Measurements from ENCODE around the gene PIGQ. TPM values are rescaled to one million over a fixed set of nuclear protein-coding genes. Genes with fewer than 3 reads are reported as not detected.

Gene PIGQ
- total and polyA plus RNA-seq, 2 of the 13 experiments (the other 11 are each of a cell fraction or from before 2014, with no cell fraction given) = 7.7 to 19.7 TPM

DNA sequence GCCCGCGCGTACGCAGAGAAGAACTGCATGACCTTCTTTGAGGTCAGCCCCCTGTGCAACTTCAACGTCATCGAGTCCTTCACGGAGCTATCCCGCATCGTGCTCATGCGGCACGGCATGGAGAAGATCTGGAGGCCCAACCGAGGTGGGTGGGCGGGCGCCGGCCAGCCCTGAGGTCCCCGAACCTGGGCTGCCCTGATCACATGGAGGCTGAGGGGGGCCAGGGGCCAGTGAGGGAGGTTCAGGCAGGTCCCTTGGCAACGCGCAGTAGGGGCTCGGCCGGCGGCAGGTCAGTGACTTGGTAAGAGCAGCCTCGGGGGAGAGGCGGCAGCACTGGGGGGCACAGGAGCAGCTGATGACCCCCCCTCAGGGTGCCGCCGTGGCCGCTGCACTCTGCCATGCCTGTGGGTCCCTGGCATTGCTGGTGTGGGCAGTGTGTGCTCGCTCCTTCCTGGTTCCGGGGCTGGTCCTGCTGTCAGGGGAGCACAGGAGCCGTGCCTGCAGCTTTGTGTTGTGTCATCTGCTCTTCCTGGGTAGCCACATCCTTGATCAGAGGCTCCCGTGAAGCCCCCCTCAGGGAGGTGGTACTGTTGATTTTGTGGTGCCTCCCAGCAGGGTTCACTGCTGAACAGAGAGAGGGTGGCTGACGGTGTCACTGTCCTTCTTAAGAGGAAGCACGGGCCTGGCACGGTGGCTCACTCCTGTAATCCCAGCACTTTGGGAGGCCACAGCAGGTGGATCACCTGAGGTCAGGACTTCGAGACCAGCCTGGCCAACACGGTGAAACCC, 56.4 kb downstream of the PIGQ start:
- ATAC-seq (no peak), FAIRE-seq (no peak), DNase-seq (ENCODE audit: low spot score) (no peak)
- no peak overlapping the region for H3K9ac ChIP-seq (ENCODE audit: insufficient read depth, low read depth, low read length)
- BruUV-seq (replicated peaks) = no TSS peak
- in situ Hi-C loops (cut with HindIII; ENCODE audit: extremely low pct_ligation_motif_present, low pct_unique_long_range_greater_than_20kb) (no loop called here), intact Hi-C loops (cut with micrococcal nuclease; ENCODE audit: unreplicated experiment) (no loop called here)
- TF ChIP-seq THAP11 (CRISPR knock-in tag; IDR thresholded peaks at IDR 0.05) (no peak), AGO2 (optimal IDR thresholded peaks at IDR 0.05; ENCODE audit: low read depth, low read length) (peak; percentile 36), RBFOX2 (IDR thresholded peaks at IDR 0.05; ENCODE audit: low read depth, low read length) (no peak)
- H3K36me3 ChIP-seq (replicated peaks in 1 of 2; ENCODE audit: control insufficient read depth in 1 of 2, insufficient read depth in 2 of 2, low read length in 2 of 2) = peaks cover 4% of the 10 kb centered on the region in 2 experiments; a peak in 2 of 5 replicates
- CTCF ChIA-PET (ENCODE audit: low intra/inter-chr PET ratio, low total read pairs) = no interaction called here
- H3K27me3 ChIP-seq (ENCODE audit: control insufficient read depth in 1 of 2, insufficient read depth in 2 of 2, low read length in 2 of 2) = no peaks in the 10 kb centered on the region
- H3K9me3 ChIP-seq (ENCODE audit: low read length) = no peaks in the 10 kb centered on the region
- H4K20me1 ChIP-seq (ENCODE audit: insufficient read depth, low read length) = no peaks in the 10 kb centered on the region
- POLR2A ChIA-PET = no interaction called here
- H3K4me2 ChIP-seq (ENCODE audit: low read depth, low read length) = no peak overlapping the region
- 95% methylated on average over 12 of the region's 35 CpGs for WGBS (ENCODE audit: low lambda C conversion rate)
- H3K27ac ChIP-seq (ENCODE audit: extremely low read length, insufficient read depth, low read length) = no peak overlapping the region
- no peak overlapping the region for H3K4me3 ChIP-seq (replicated peaks in 1 of 3; ENCODE audit: insufficient read depth in 1 of 3, low read depth in 2 of 3, low read length in 3 of 3)
- peaks cover 19% of the 10 kb centered on the region for H3K4me1 ChIP-seq (ENCODE audit: insufficient read depth, low read length)
- H3K79me2 ChIP-seq (ENCODE audit: insufficient read depth, low read length) = no peaks in the 10 kb centered on the region
- no peak overlapping the region for H2AFZ ChIP-seq (ENCODE audit: low read length)

DNA sequence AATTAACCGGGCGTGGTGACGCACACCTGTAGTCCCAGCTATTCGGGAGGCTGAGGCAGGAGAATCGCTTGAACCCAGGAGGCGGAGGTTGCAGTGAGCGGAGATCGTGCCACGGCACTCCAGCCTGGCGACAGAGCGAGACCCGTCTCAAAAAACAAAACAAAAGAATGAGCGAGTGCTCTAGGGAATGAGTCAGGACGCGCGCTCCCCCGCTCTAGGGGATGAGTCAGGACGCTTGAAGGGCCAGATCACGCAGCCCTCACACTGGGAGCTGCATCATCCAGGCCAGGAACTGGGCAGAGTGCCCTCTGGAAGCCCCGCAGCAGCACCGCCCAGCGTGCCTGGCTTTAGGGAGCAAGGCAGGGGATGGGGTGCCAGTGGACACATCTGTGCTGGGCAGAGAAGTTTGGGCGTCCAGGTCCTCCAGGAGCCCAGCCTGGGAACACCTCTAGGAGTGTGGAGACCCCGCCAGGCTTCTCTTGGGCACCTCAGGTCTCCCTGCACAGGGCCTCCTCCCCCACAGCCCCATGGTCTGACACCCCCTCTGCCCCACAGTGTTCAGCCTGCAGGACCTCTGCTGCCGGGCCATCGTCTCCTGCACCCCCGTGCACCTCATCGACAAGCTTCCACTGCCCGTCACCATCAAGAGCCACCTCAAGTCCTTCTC, 57.2 kb downstream of the PIGQ start:
- H3K4me2 ChIP-seq (ENCODE audit: low read depth, low read length) = no peak overlapping the region
- no TSS peak for BruUV-seq (replicated peaks)
- TF ChIP-seq ZNF543 (CRISPR knock-in tag; IDR thresholded peaks at IDR 0.05) (no peak), KAT2B (IDR thresholded peaks at IDR 0.05; ENCODE audit: borderline replicate concordance, low read depth, low read length) (no peak), ZNF780A (CRISPR knock-in tag; IDR thresholded peaks at IDR 0.05) (no peak), PLRG1 (conservative IDR thresholded peaks at IDR 0.05) (no peak)
- TF ChIP-seq, protein P1, sequence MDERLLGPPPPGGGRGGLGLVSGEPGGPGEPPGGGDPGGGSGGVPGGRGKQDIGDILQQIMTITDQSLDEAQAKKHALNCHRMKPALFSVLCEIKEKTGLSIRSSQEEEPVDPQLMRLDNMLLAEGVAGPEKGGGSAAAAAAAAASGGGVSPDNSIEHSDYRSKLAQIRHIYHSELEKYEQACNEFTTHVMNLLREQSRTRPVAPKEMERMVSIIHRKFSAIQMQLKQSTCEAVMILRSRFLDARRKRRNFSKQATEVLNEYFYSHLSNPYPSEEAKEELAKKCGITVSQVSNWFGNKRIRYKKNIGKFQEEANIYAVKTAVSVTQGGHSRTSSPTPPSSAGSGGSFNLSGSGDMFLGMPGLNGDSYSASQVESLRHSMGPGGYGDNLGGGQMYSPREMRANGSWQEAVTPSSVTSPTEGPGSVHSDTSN (CRISPR knock-in tag; IDR thresholded peaks at IDR 0.05) = no peak
- TF ChIP-seq, protein P2, sequence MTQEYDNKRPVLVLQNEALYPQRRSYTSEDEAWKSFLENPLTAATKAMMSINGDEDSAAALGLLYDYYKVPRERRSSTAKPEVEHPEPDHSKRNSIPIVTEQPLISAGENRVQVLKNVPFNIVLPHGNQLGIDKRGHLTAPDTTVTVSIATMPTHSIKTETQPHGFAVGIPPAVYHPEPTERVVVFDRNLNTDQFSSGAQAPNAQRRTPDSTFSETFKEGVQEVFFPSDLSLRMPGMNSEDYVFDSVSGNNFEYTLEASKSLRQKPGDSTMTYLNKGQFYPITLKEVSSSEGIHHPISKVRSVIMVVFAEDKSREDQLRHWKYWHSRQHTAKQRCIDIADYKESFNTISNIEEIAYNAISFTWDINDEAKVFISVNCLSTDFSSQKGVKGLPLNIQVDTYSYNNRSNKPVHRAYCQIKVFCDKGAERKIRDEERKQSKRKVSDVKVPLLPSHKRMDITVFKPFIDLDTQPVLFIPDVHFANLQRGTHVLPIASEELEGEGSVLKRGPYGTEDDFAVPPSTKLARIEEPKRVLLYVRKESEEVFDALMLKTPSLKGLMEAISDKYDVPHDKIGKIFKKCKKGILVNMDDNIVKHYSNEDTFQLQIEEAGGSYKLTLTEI (CRISPR knock-in tag; conservative IDR thresholded peaks at IDR 0.05) = no peak
- no peak overlapping the region for H3K9ac ChIP-seq (ENCODE audit: insufficient read depth, low read depth, low read length)
- H3K36me3 ChIP-seq (replicated peaks in 1 of 2; ENCODE audit: control insufficient read depth in 1 of 2, insufficient read depth in 2 of 2, low read length in 2 of 2) = peaks cover 4% of the 10 kb centered on the region in 2 experiments; a peak in 2 of 5 replicates
- ATAC-seq (no peak), FAIRE-seq (no peak), DNase-seq (ENCODE audit: low spot score) (no peak)
- ChIA-PET POLR2A (interaction anchor here (1.0 kb wide), 1 partner anchor 9 kb away, joined by 3 read pairs; the partner anchor contains the start of gene METTL26), CTCF (ENCODE audit: low intra/inter-chr PET ratio, low total read pairs) (no interaction called here)
- in situ Hi-C loops (cut with HindIII; ENCODE audit: extremely low pct_ligation_motif_present, low pct_unique_long_range_greater_than_20kb) (no loop called here), intact Hi-C loops (cut with micrococcal nuclease; ENCODE audit: unreplicated experiment) (no loop called here)
- 97% methylated on average over 23 of the region's 29 CpGs for WGBS (ENCODE audit: low lambda C conversion rate)
- peaks cover 19% of the 10 kb centered on the region for H3K4me1 ChIP-seq (ENCODE audit: insufficient read depth, low read length)
- no peaks in the 10 kb centered on the region for H3K79me2 ChIP-seq (ENCODE audit: insufficient read depth, low read length)
- H3K27me3 ChIP-seq (ENCODE audit: control insufficient read depth in 1 of 2, insufficient read depth in 2 of 2, low read length in 2 of 2) = no peaks in the 10 kb centered on the region
- no peak overlapping the region for H3K27ac ChIP-seq (ENCODE audit: extremely low read length, insufficient read depth, low read length)
- H2AFZ ChIP-seq (ENCODE audit: low read length) = no peak overlapping the region
- H3K4me3 ChIP-seq (replicated peaks in 1 of 3; ENCODE audit: insufficient read depth in 1 of 3, low read depth in 2 of 3, low read length in 3 of 3) = no peak overlapping the region
- H4K20me1 ChIP-seq (ENCODE audit: insufficient read depth, low read length) = no peaks in the 10 kb centered on the region
- H3K9me3 ChIP-seq (ENCODE audit: low read length) = no peaks in the 10 kb centered on the region

Data from HepG2 (cell line).